Measurements from ENCODE around the gene IFITM1. TPM values are rescaled to one million over a fixed set of nuclear protein-coding genes. Genes with fewer than 3 reads are reported as not detected.

The IFITM1 gene
- total and polyA plus RNA-seq, 2 donors from 2014 or later = 248 to 440 TPM

DNA sequence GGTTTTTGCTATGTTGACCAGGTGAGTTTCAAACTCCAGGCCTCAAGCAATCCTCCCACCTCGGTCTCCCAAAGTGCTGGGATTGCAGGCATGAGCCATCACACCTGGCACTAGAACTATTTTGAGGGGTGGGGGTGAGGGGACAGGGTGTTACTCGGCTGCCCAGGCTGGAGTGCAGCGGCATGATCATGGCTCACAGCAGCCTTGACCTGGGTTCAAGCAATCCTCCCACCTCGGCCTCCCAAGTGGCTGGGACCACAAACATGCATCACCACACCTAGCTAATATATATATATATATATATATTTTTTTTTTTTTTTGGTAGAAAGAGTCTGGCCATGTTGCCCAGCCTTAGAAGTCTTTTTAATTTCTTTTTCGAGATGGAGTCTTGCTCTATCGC lies 23.9 kb downstream of the IFITM1 start:
- no peaks in the 10 kb centered on the region for H3K36me3 ChIP-seq (ENCODE audit: control insufficient read depth in 2 of 3, insufficient read depth in 3 of 3, low read length in 3 of 3)

GRCh38 chr11:339963-340362 lies 26.1 kb downstream of the IFITM1 start:
- Histone ChIP-seq H3K27ac (ENCODE audit: low read depth in 2 of 2, low read length in 2 of 2) (no peak overlapping the region), H3K9me3 (ENCODE audit: control insufficient read depth in 2 of 3, insufficient read depth in 1 of 3, low read length in 3 of 3) (no peaks in the 10 kb centered on the region), H3K9ac (ENCODE audit: low read length in 3 of 3) (no peak overlapping the region), H3K36me3 (ENCODE audit: control insufficient read depth in 2 of 3, insufficient read depth in 3 of 3, low read length in 3 of 3) (no peaks in the 10 kb centered on the region), H3K4me3 (ENCODE audit: low read length in 3 of 3) (no peak overlapping the region), H3K27me3 (ENCODE audit: control insufficient read depth, insufficient read depth, low read length) (no peaks in the 10 kb centered on the region), H3K4me1 (ENCODE audit: control insufficient read depth in 2 of 3, insufficient read depth in 2 of 3, low read depth in 1 of 3, low read length in 3 of 3) (peaks cover 3 to 5% (median 4%) of the 10 kb centered on the region in 3 donors)
- intact Hi-C loops (cut with DNase I) = no loop called here
- TF ChIP-seq, protein P1, sequence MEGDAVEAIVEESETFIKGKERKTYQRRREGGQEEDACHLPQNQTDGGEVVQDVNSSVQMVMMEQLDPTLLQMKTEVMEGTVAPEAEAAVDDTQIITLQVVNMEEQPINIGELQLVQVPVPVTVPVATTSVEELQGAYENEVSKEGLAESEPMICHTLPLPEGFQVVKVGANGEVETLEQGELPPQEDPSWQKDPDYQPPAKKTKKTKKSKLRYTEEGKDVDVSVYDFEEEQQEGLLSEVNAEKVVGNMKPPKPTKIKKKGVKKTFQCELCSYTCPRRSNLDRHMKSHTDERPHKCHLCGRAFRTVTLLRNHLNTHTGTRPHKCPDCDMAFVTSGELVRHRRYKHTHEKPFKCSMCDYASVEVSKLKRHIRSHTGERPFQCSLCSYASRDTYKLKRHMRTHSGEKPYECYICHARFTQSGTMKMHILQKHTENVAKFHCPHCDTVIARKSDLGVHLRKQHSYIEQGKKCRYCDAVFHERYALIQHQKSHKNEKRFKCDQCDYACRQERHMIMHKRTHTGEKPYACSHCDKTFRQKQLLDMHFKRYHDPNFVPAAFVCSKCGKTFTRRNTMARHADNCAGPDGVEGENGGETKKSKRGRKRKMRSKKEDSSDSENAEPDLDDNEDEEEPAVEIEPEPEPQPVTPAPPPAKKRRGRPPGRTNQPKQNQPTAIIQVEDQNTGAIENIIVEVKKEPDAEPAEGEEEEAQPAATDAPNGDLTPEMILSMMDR (IDR thresholded peaks at IDR 0.05; ENCODE audit: borderline replicate concordance, extremely low read depth, insufficient read depth) = no peak
- DNase-seq (no peak), FAIRE-seq (peak; percentile 17)

More for the DNA sequence above, 23.9 kb downstream of the IFITM1 start:
- Histone ChIP-seq H3K9me3 (ENCODE audit: control insufficient read depth in 2 of 3, insufficient read depth in 1 of 3, low read length in 3 of 3) (no peaks in the 10 kb centered on the region), H3K27ac (ENCODE audit: low read depth in 2 of 2, low read length in 2 of 2) (no peak overlapping the region), H3K9ac (ENCODE audit: low read length in 3 of 3) (no peak overlapping the region), H3K27me3 (ENCODE audit: control insufficient read depth, insufficient read depth, low read length) (no peaks in the 10 kb centered on the region), H3K4me3 (ENCODE audit: low read length in 3 of 3) (no peak overlapping the region), H3K4me1 (ENCODE audit: control insufficient read depth in 2 of 3, insufficient read depth in 2 of 3, low read depth in 1 of 3, low read length in 3 of 3) (peaks cover 3 to 5% (median 4%) of the 10 kb centered on the region in 3 donors)
- FAIRE-seq (no peak), DNase-seq (no peak)
- intact Hi-C loops (cut with DNase I) = no loop called here
- TF ChIP-seq, protein P1 (IDR thresholded peaks at IDR 0.05; ENCODE audit: borderline replicate concordance, extremely low read depth, insufficient read depth) = no peak

DNA sequence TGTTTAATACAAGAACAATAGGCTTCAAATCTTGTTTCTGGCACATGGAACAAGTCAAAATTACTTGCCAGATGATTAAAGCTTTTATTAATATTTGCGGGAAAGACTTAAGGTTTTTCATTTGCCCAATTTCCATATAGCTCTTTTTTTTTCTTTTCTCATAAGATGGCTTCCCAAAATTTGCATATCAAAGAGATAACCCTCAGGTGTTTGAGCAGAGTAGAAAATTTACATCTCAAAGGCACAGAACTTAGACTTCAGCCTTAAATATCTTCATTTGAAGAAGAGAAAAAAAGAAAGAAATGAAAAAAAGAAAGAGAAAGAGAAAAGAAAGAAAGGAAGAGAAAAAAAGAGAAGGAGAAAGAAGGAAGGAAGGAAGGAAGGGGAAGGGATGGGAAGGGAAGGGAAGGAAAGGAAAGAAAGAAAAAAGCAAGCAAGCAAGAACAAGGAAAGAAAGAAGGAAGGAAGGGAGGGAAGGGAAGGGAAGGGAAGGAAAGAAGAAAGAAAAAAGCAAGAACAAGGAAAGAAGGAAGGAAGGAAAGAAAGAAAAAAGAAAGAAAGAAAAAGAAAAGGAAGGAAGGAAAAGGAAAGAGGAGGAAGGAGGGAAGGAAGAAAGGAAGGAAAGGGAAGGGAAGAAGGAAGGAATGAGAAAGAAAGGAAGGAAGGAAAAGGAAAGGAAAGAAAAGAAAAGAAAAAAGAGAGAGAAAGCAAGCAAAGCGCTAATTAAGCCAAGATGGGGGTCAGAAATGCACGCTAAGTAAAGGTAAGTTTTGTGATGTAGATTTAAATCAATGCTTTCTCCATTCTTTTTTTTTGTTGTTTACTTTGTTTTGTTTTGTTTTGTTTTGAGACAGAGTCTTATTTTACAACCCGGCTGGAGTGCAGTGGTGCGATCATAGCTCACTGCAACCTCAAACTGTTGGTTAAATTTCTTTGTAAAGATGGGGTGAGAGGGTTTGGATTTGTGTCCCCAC lies 27.0 kb downstream of the IFITM1 start:
- intact Hi-C loops (cut with DNase I) = no loop called here
- Histone ChIP-seq H3K27ac (ENCODE audit: low read depth in 2 of 2, low read length in 2 of 2) (no peak overlapping the region), H3K27me3 (ENCODE audit: control insufficient read depth, insufficient read depth, low read length) (no peaks in the 10 kb centered on the region), H3K9me3 (ENCODE audit: control insufficient read depth in 2 of 3, insufficient read depth in 1 of 3, low read length in 3 of 3) (no peaks in the 10 kb centered on the region), H3K4me3 (ENCODE audit: low read length in 3 of 3) (no peak overlapping the region), H3K36me3 (ENCODE audit: control insufficient read depth in 2 of 3, insufficient read depth in 3 of 3, low read length in 3 of 3) (no peaks in the 10 kb centered on the region), H3K9ac (ENCODE audit: low read length in 3 of 3) (no peak overlapping the region), H3K4me1 (ENCODE audit: control insufficient read depth in 2 of 3, insufficient read depth in 2 of 3, low read depth in 1 of 3, low read length in 3 of 3) (peaks cover 3 to 5% (median 4%) of the 10 kb centered on the region in 3 donors)
- no peak for DNase-seq
- TF ChIP-seq, protein P1 (IDR thresholded peaks at IDR 0.05; ENCODE audit: borderline replicate concordance, extremely low read depth, insufficient read depth) = no peak
- no peak for FAIRE-seq

All from kidney (tissue), 14 donors.